Skeletal muscle cell (primary cell): ENCODE results near the gene NPAS4.
"Not testable (repeated sequence)": the region's sequence is repeated elsewhere in the genome, so short reads cannot be mapped to it uniquely, and the experiment has no call there.

ENCODE experiments used
- DNase-seq: peaks from one replicate; pipeline ENCODE4 v3.0.0-alpha.2; 2010; ENCODE audit warnings: low read depth
- H3K4me3 ChIP-seq: 2 replicates; pipeline ENCODE4 v1.5.1; 2011; ENCODE audit warnings: low read depth, mild to moderate bottlenecking, control low read depth, low read length, moderate library complexity

Gene NPAS4

GRCh38 chr11:66443602-66444001, 22.8 kb downstream of the NPAS4 start:
- DNase-seq: peak; percentile 81
- H3K4me3 ChIP-seq: no peak overlapping the region

DNA sequence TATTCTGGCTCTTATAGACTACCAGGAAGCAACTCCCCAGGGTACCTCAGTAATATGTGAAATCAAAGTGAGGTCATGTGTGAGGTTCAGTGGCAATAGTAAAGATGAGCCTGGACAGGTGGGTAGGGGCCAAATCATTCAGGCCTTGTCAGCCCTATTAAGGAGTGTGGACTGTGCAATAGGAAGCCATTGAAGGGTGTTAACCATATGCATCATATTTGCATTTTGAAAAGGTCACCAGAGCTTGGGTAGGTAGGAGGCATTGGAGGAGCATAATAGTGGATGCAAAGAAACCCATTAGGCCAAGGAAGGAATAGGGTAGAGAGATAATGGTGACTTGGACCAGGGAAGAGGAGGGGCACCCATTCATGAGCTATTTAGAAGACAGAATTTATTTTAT, 26.2 kb downstream of the NPAS4 start:
- H3K4me3 ChIP-seq: no peak overlapping the region
- DNase-seq: no peak

- no peak for DNase-seq
- H3K4me3 ChIP-seq: no peak overlapping the region
Measured at GRCh38 chr11:66448523-66448922, 27.7 kb downstream of the NPAS4 start.

DNA sequence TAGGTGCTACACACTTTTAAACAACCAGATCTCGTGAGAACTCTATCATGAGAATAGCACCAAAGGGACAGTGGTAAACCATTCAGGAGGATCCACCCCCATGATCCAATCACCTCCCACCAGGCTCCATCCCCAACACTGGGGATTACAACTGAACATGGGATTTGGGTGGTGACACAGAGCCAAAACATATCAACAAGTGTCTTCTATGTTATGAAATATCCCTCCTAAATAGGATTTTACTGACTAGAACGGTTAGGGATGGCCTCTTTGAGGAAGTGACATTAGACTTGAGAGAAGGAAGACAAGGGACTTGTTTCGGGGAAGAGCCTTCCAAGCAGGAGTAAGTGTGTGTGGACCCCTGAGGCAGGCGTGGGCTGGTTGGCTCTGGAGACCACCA, 29.7 kb downstream of the NPAS4 start:
- H3K4me3 ChIP-seq: no peak overlapping the region
- DNase-seq: no peak

GRCh38 chr11:66451663-66452062, 30.8 kb downstream of the NPAS4 start:
- no peak overlapping the region for H3K4me3 ChIP-seq
- no peak for DNase-seq

GRCh38 chr11:66454247-66454646, 33.4 kb downstream of the NPAS4 start:
- no peak overlapping the region for H3K4me3 ChIP-seq
- DNase-seq: no peak

- DNase-seq: no peak
- no peak overlapping the region for H3K4me3 ChIP-seq
Measured at GRCh38 chr11:66454828-66455227, 34.0 kb downstream of the NPAS4 start.

DNA sequence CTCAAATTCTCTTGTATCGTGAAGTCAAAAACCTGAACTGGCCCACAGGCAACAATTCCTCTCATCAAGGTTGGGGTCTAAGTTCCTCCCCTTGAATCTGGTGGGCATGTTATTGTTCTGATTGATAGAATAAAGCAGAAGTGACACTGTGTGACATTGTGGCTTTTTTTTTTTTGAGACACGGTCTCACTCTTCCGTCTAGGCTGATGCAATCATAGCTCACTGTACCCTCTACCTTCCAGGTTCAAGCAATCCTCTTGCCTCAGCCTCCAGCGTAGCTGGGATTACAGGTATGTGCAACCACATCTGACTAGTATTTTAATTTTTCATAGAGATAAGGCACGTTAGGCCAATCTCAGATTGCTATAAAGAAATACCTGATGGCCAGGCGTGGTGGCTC, 37.0 kb downstream of the NPAS4 start:
- no peak overlapping the region for H3K4me3 ChIP-seq
- no peak for DNase-seq

GRCh38 chr11:66459138-66459778, 38.4 kb downstream of the NPAS4 start:
- H3K4me3 ChIP-seq: no peak overlapping the region
- no peak for DNase-seq

GRCh38 chr11:66462010-66462409, 41.2 kb downstream of the NPAS4 start:
- no peak for DNase-seq
- H3K4me3 ChIP-seq: no peak overlapping the region

GRCh38 chr11:66462911-66463310, 42.1 kb downstream of the NPAS4 start:
- DNase-seq: no peak
- no peak overlapping the region for H3K4me3 ChIP-seq

DNA sequence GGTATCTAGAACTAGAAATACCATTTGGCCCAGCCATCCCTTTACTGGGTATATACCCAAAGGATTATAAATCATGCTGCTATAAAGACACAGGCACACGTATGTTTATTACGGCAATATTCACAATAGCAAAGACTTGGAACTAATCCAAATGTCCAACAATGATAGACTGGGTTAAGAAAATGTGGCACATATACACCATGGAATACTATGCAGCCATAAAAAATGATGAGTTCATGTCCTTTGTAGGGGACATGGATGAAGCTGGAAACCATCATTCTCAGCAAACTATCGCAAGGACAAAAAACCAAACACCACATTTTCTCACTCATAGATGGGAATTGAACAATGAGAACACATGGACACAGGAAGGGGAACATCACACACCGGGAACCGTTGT, 43.3 kb downstream of the NPAS4 start:
- not testable (repeated sequence) for H3K4me3 ChIP-seq, DNase-seq

GRCh38 chr11:66464916-66465315, 44.1 kb downstream of the NPAS4 start:
- no peak for DNase-seq
- no peak overlapping the region for H3K4me3 ChIP-seq

- H3K4me3 ChIP-seq: peak overlapping the region; percentile 68
Measured at GRCh38 chr11:66465373-66466224, 44.8 kb downstream of the NPAS4 start.

GRCh38 chr11:66466225-66467033, 45.6 kb downstream of the NPAS4 start, which contains the start of gene PELI3:
TSS of gene PELI3 (plus strand) at chr11:66466905. CDS start at chr11:66468129, 1,224 bp downstream.
- DNase-seq: peak; percentile 62
- H3K4me3 ChIP-seq: peak within 1 kb of the TSS; percentile 68

More at GRCh38 chr11:66465373-66466224, 44.8 kb downstream of the NPAS4 start:
- DNase-seq: no peak

DNA sequence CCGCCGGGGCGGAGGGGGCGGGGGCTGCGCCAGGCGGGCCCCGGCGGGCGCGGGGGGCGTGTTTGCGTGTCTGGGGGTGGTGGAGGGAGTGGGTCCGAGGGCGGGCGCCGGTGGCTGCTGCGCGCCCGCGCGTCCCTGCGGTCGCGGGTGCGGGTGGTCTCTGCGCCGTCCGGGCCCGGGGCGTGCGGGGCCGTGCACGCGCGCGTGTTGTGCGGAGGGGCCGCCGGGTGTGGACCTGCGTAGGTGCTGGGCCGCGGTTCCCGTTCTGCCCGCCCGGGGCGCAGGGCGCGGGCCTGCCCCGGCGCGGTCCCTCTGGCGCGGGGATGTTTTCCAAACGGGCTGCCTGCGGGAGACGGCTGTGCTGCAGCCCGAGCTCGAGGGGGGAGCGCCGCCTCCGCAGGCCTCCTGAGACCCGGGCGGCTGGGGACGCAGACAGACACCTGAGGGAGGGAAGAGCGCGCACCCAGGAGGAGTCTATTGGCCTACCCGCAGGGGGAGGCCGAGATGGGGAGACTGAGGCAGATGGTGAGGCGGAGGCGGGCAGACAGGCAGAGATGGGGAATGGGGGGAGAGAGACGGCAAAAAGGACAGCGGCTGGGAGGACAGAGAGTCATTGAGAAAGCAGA, 46.3 kb downstream of the NPAS4 start:
- no peak for DNase-seq
- H3K4me3 ChIP-seq: peak overlapping the region; percentile 68

- DNase-seq: no peak
Measured at GRCh38 chr11:66467756-66468155, 46.9 kb downstream of the NPAS4 start.

DNA sequence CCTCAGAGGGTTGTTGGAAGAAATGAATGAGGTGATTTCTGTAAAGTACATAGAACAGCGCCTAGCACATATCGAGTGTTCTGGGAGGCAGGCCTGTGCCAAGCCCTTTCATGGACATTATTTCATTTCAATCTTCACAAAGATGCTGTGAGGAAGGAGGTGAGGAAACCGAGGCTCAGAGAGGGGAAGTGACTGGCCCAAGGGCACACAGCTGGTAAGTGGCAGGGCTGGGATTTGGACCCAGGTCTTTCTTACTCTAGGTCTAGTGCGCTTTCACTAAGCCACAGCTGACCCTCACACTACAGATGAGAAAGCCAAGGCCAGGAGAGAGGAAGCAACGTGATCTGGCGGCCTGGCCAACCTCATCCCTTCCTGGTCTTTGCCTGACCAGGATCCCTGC, 47.9 kb downstream of the NPAS4 start:
- no peak overlapping the region for H3K4me3 ChIP-seq
- DNase-seq: no peak

More at GRCh38 chr11:66467756-66468155, 46.9 kb downstream of the NPAS4 start:
- H3K4me3 ChIP-seq: peak overlapping the region; percentile 68

DNA sequence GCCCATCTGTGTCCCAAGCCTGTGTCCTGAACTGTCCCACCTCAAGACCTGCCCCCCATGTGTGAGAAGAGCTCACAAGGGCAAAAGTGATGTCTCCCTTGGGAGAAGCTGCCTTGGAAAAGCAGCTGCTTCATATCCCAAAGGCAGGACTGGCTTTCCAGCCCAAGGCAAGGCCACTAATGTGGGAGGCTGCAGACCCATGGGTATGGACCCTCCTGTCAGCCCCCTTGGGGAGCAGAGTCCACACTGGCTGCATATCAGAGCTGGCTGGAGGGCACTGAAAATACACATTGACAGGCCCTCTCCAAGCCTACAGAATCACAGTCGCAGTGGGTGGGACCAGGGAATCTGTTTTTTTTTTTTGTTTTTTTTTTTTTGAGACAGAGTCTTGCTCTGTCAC, 48.6 kb downstream of the NPAS4 start:
- no peak for DNase-seq
- no peak overlapping the region for H3K4me3 ChIP-seq

- no peak overlapping the region for H3K4me3 ChIP-seq
- no peak for DNase-seq
Measured at GRCh38 chr11:66470015-66470414, 49.2 kb downstream of the NPAS4 start.
